Neural progenitor cell (in vitro differentiated cells): ENCODE measurements around the gene ITGBL1.

Experiments
- CTCF ChIP-seq: fragments of 200-600 bp; sonication (generic); IDR thresholded peaks from 2 replicates; pipeline ENCODE4 v1.5.1; 2017; ENCODE audit warnings: antibody characterized with exemption, mild to moderate bottlenecking
- EZH2 ChIP-seq: fragments of 200-600 bp; sonication (generic); IDR thresholded peaks from 2 replicates; pipeline ENCODE4 v1.6.1; 2017; ENCODE audit warnings: antibody characterized with exemption, mild to moderate bottlenecking, moderate library complexity
- EZH2phosphoT487 ChIP-seq: fragments of 200-600 bp; sonication (generic); IDR thresholded peaks from 2 replicates; pipeline ENCODE4 v1.6.1; 2017; ENCODE audit warnings: antibody characterized with exemption

- TF ChIP-seq CTCF (no peak), EZH2 (no peak), EZH2phosphoT487 (no peak)
These were observed 187.2 kb downstream of the ITGBL1 start for GRCh38 chr13:101639711-101640110.
